Common myeloid progenitor, CD34-positive (primary cell): ENCODE results near the gene LSS. TPM values are rescaled to one million over a fixed set of nuclear protein-coding genes. Genes with fewer than 3 reads are reported as not detected.

ENCODE experiments used
- CTCF ChIA-PET: fragments of 350-600 bp; sonication (Branson Sonifier 250); formaldehyde crosslinking; loops from one replicate; lab custom pipeline; 2021; ENCODE audit warnings: antibody characterized with exemption; lab: Charles Lee
- POLR2A ChIA-PET: fragments of 350-600 bp; sonication (Branson Sonifier 250); formaldehyde crosslinking; loops from one replicate; lab custom pipeline; 2021; ENCODE audit warnings: antibody characterized with exemption; lab: Charles Lee
- DNase-seq, 3 donors: peaks; one replicate each; pipeline versions ENCODE4 v3.0.0 to v3.0.0-alpha.2; 2013
- H3K27ac ChIP-seq, 2 experiments: 1 replicate in 1 of 2; 2 replicates in 1 of 2; pipeline ENCODE4 v1.7.0; 2013; ENCODE audit warnings: inconsistent platforms in 2 of 2, low read length in 2 of 2, mild to moderate bottlenecking in 2 of 2, low read depth in 1 of 2, moderate library complexity in 1 of 2; ENCODE audit not compliant: severe bottlenecking in 2 of 2, insufficient read depth in 1 of 2, poor library complexity in 1 of 2
- H3K27me3 ChIP-seq, 5 experiments: replicated peaks in 2 of 5; 1 replicate in 3 of 5; 2 replicates in 2 of 5; pipeline versions ENCODE4 v1.6.1 to v1.7.0; 2013; ENCODE audit warnings: low read length in 4 of 5, mild to moderate bottlenecking in 2 of 5, moderate library complexity in 2 of 5, inconsistent platforms in 1 of 5; ENCODE audit not compliant: insufficient read depth in 5 of 5, control insufficient read depth in 4 of 5
- H3K36me3 ChIP-seq, 4 experiments: 1 replicate in 2 of 4; 2 replicates in 2 of 4; pipeline versions ENCODE4 v1.6.1 to v1.7.0; 2013; ENCODE audit warnings: low read length in 3 of 4, control low read depth in 1 of 4, mild to moderate bottlenecking in 1 of 4; ENCODE audit not compliant: control insufficient read depth in 4 of 4, insufficient read depth in 4 of 4
- H3K4me1 ChIP-seq, 4 experiments: 1 replicate in 3 of 4; 2 replicates in 1 of 4; pipeline versions ENCODE4 v1.6.1 to v1.7.1; 2013; ENCODE audit warnings: low read length in 3 of 4, mild to moderate bottlenecking in 3 of 4, control low read depth in 1 of 4, inconsistent platforms in 1 of 4, moderate library complexity in 1 of 4; ENCODE audit not compliant: control insufficient read depth in 4 of 4, insufficient read depth in 4 of 4; ENCODE audit errors: control extremely low read depth in 1 of 4
- H3K4me3 ChIP-seq, 7 experiments: 1 replicate in 4 of 7; 2 replicates in 3 of 7; pipeline versions ENCODE4 v1.5.1 to v1.7.0; 2013; ENCODE audit warnings: mild to moderate bottlenecking in 7 of 7, low read length in 6 of 7, moderate library complexity in 6 of 7, inconsistent platforms in 2 of 7, low read depth in 2 of 7, control low read depth in 1 of 7; ENCODE audit not compliant: insufficient read depth in 4 of 7, control insufficient read depth in 1 of 7; ENCODE audit errors: extremely low read depth in 1 of 7
- H3K9me3 ChIP-seq, 5 experiments: 1 replicate in 4 of 5; 2 replicates in 1 of 5; pipeline versions ENCODE4 v1.6.1 to v1.7.1; 2013; ENCODE audit warnings: low read length in 4 of 5, mild to moderate bottlenecking in 2 of 5, inconsistent platforms in 1 of 5, low read depth in 1 of 5, moderate library complexity in 1 of 5; ENCODE audit not compliant: control insufficient read depth in 4 of 5, insufficient read depth in 2 of 5; ENCODE audit errors: control extremely low read depth in 1 of 5
- WGBS: methylation state at CpG from one replicate; pipeline ENCODE4 v1.1.5; 2013; ENCODE audit not compliant: insufficient coverage; 5-methylcytosine and 5-hydroxymethylcytosine counted together
- polyA plus RNA-seq: library from polyadenylated mRNA; unstranded; fragments of 120-200 nt; gene quantifications from one replicate; pipeline ENCODE4 v1.2.1, GENCODE V29; 2013

Gene LSS
- polyA plus RNA-seq = 19.4 TPM

- CTCF ChIA-PET = interaction anchor here (1.1 to 1.2 kb wide), 2 partner anchors 12 to 29 kb away, joined by 3 to 4 read pairs; no protein-coding TSS in a partner anchor
- peak; percentile 98 to 99 (median 99) for DNase-seq
- POLR2A ChIA-PET = no interaction called here
- Histone ChIP-seq H3K36me3 (peaks cover 9 to 40% (median 11%) of the 10 kb centered on the region in 4 experiments), H3K4me1 (peaks cover 0 to 35% (median 26%) of the 10 kb centered on the region in 4 experiments), H3K27ac (peak within 1 kb of the TSS; percentile 12 to 56), H3K9me3 (peaks cover 0 to 18% (median 0%) of the 10 kb centered on the region in 5 experiments), H3K27me3 (no peaks in the 10 kb centered on the region), H3K4me3 (peak within 1 kb of the TSS; percentile 71 to 94 (median 85))
- WGBS = 0% methylated on average over 61 of the region's 77 CpGs
These were observed at the start of gene LSS for GRCh38 chr21:46228345-46229051. LSS (minus strand) TSS chr21:46228774; CDS start chr21:46228745, 29 bp downstream.

DNA sequence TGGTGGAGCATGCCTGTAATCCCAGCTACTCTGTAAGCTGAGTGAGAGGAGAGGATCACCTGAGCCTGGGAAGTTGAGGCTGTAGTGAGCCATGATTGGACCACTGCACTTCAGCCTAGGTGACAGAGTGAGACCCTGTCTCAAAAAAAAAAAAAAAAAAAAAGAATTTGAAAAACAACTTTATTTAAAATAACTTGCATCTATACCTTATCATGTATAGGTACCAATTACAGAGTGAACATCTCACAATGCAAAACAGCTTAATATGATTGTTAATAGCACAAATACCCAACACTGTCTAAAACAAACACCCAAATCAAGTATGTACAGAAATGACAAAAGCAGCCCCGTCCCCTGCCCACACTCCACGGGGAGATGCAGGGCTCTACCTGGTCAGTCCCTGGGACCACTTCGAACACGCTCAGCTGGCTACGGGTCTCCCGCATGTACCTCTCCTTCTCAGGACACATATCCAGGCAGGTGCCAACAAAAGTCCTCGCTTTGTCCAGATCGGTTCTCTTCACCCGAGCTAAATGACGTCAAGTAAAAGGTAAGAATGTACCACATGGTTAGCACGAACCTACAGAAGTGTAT lies 46.3 kb upstream of the LSS start:
- 75% methylated on average over 2 of the region's 11 CpGs for WGBS
- H3K27me3 ChIP-seq = no peaks in the 10 kb centered on the region
- no peak for DNase-seq
- POLR2A ChIA-PET = interaction anchor here (0.6 kb wide), 1 partner anchor 117 kb away, joined by 9 read pairs; no protein-coding TSS in a partner anchor
- peaks cover 20 to 87% (median 68%) of the 10 kb centered on the region in 4 experiments for H3K36me3 ChIP-seq
- H3K9me3 ChIP-seq = no peaks in the 10 kb centered on the region
- no peak overlapping the region for H3K27ac ChIP-seq
- CTCF ChIA-PET = interaction anchor here (0.6 to 2.2 kb wide), 4 partner anchors 10 to 385 kb away, joined by 3 to 5 read pairs (median 3); no protein-coding TSS in a partner anchor
- H3K4me1 ChIP-seq = no peaks in the 10 kb centered on the region
- H3K4me3 ChIP-seq = no peak overlapping the region

GRCh38 chr21:46273341-46273740 lies 44.8 kb upstream of the LSS start:
- WGBS = 94% methylated on average over 12 of the region's 14 CpGs
- CTCF ChIA-PET = no interaction called here
- no peaks in the 10 kb centered on the region for H3K9me3 ChIP-seq
- POLR2A ChIA-PET = no interaction called here
- no peak overlapping the region for H3K4me3 ChIP-seq
- no peak overlapping the region for H3K27ac ChIP-seq
- no peaks in the 10 kb centered on the region for H3K4me1 ChIP-seq
- no peak for DNase-seq
- no peaks in the 10 kb centered on the region for H3K27me3 ChIP-seq
- H3K36me3 ChIP-seq = peaks cover 22 to 90% (median 67%) of the 10 kb centered on the region in 4 experiments

GRCh38 chr21:46269466-46269865 lies 40.9 kb upstream of the LSS start:
- Histone ChIP-seq H3K4me1 (no peaks in the 10 kb centered on the region), H3K9me3 (no peaks in the 10 kb centered on the region), H3K36me3 (peaks cover 25 to 94% (median 68%) of the 10 kb centered on the region in 4 experiments), H3K4me3 (no peak overlapping the region), H3K27ac (no peak overlapping the region), H3K27me3 (no peaks in the 10 kb centered on the region)
- CTCF ChIA-PET = interaction anchor here (0.8 kb wide), 1 partner anchor 9 kb away, joined by 3 read pairs; no protein-coding TSS in a partner anchor
- no peak for DNase-seq
- WGBS = 98% methylated on average over 10 of the region's 10 CpGs
- POLR2A ChIA-PET = no interaction called here

DNA sequence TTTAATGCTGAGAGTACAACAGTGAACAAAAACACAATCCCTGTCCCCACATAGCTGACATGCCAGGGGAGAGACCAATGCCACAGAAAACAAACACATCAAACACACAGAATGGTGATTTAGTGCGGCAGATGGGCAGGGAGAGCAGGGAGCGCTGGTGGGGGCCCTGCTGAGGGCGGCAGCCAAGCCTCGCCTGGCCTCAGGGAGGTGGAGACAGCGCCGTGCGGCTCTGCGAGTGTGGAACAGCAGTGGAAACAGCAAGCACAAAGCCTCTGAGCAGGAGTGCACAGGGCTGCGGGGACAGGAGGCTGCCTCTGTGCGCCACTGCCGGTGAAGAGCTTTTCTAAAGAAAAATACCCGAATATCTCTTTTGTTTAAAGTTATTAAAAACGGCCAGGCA lies 39.8 kb upstream of the LSS start:
- H3K27ac ChIP-seq = no peak overlapping the region
- no peak overlapping the region for H3K4me3 ChIP-seq
- peaks cover 27 to 93% (median 63%) of the 10 kb centered on the region in 4 experiments for H3K36me3 ChIP-seq
- no peaks in the 10 kb centered on the region for H3K4me1 ChIP-seq
- H3K27me3 ChIP-seq = no peaks in the 10 kb centered on the region
- DNase-seq = no peak
- WGBS = 96% methylated on average over 12 of the region's 13 CpGs
- H3K9me3 ChIP-seq = no peaks in the 10 kb centered on the region
- ChIA-PET CTCF (interaction anchor here (0.8 kb wide), 1 partner anchor 10 kb away, joined by 3 read pairs; no protein-coding TSS in a partner anchor), POLR2A (no interaction called here)

DNA sequence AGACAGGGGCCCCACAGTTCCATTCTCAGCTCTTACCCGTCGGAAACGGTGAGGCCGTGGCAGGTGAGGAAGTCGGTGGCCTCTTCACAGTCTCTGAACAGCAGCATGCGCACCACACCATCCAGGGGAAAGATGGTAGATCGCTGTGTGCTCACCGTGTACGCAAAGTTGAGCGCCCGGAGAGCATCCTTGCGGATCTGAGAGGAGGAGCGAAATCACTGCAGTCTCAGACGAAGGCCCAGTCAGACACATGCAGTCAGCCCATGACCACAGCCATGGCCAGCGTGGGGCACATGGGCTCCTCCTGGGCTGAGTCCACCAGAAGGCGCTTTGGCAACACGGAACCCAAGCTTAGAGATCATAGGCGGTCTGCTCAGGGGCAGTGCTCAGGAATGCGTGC lies 38.4 kb upstream of the LSS start:
- Histone ChIP-seq H3K4me1 (no peaks in the 10 kb centered on the region), H3K27me3 (no peaks in the 10 kb centered on the region), H3K4me3 (peak overlapping the region in 1 of 7 experiments; percentile 15), H3K9me3 (no peaks in the 10 kb centered on the region), H3K36me3 (peaks cover 25 to 87% (median 57%) of the 10 kb centered on the region in 4 experiments), H3K27ac (no peak overlapping the region)
- CTCF ChIA-PET = interaction anchor here (1.3 kb wide), 1 partner anchor 58 kb away, joined by 4 read pairs; no protein-coding TSS in a partner anchor
- POLR2A ChIA-PET = no interaction called here
- no peak for DNase-seq
- WGBS = 92% methylated on average over 19 of the region's 19 CpGs
